ENCODE measurements around the gene SALL1.

GRCh38 chr16:51175081-51175480 is 24.0 kb upstream of the SALL1 start:
- TF ChIP-seq CTCF (IDR thresholded peaks at IDR 0.05; ENCODE audit: low read length) = no peak
- TF ChIP-seq EZH2 (optimal IDR thresholded peaks at IDR 0.05; ENCODE audit: low read depth, low read length) = no peak

All from MM.1S (cell line).